Stimulated activated CD8-positive, alpha-beta memory T cell treated with anti-CD3 and anti-CD28 coated beads, Interleukin-7, amount 100 ng/mL, for 1 hour (primary cell): ENCODE measurements around the gene KLK4.

Experiments used
- DNase-seq, 2 donors: peaks; one replicate each; pipeline ENCODE4 v3.0.0-alpha.2; 2020; ENCODE audit warnings: low read depth in 2 of 2

KLK4 gene

GRCh38 chr19:50911206-50912101 is at the start of gene KLK4:
KLK4 (minus strand) TSS chr19:50911395; CDS start chr19:50910738, 657 bp downstream.
- no peak for DNase-seq

GRCh38 chr19:50959731-50960500 is 48.7 kb upstream of the KLK4 start:
- DNase-seq, result no peak

GRCh38 chr19:50957587-50957986 is 46.4 kb upstream of the KLK4 start:
- DNase-seq, result no peak

GRCh38 chr19:50952910-50953309 is 41.7 kb upstream of the KLK4 start, which contains the start of gene KLK5:
KLK5 (minus strand) TSS chr19:50953038; CDS start chr19:50952657, 381 bp downstream.
- DNase-seq, result no peak

- DNase-seq, result no peak
Measured at GRCh38 chr19:50949861-50950260, 38.7 kb upstream of the KLK4 start.

- no peak for DNase-seq
Measured at GRCh38 chr19:50947123-50947522, 35.9 kb upstream of the KLK4 start.

GRCh38 chr19:50944795-50945194 is 33.6 kb upstream of the KLK4 start:
- no peak for DNase-seq

- no peak for DNase-seq
Measured at GRCh38 chr19:50943074-50943828, 32.1 kb upstream of the KLK4 start.

GRCh38 chr19:50939596-50939995 is 28.4 kb upstream of the KLK4 start:
- no peak for DNase-seq

- no peak for DNase-seq
Measured at GRCh38 chr19:50933640-50934039, 22.4 kb upstream of the KLK4 start.

GRCh38 chr19:50932690-50933083 is 21.5 kb upstream of the KLK4 start:
- no peak for DNase-seq

- no peak for DNase-seq
Measured at GRCh38 chr19:50932018-50932689, 21.0 kb upstream of the KLK4 start.

- no peak for DNase-seq
Measured at GRCh38 chr19:50931023-50931422, 19.8 kb upstream of the KLK4 start.

- DNase-seq, result no peak
Measured at GRCh38 chr19:50928831-50929230, 17.6 kb upstream of the KLK4 start.

- DNase-seq, result no peak
Measured at GRCh38 chr19:50926144-50926543, 14.9 kb upstream of the KLK4 start.

- no peak for DNase-seq
Measured at GRCh38 chr19:50925734-50926133, 14.5 kb upstream of the KLK4 start.

GRCh38 chr19:50924586-50924985 is 13.4 kb upstream of the KLK4 start:
- no peak for DNase-seq

- peak; percentile 17 to 50 for DNase-seq
Measured at GRCh38 chr19:50922317-50922853, 11.2 kb upstream of the KLK4 start.

GRCh38 chr19:50921426-50922316 is 10.5 kb upstream of the KLK4 start:
- DNase-seq, result no peak

GRCh38 chr19:50916069-50916468 is 4.9 kb upstream of the KLK4 start:
- no peak for DNase-seq
